HepG2 (cell line): Measurements from ENCODE around the gene SIAE. TPM values are rescaled to one million over a fixed set of nuclear protein-coding genes. Genes with fewer than 3 reads are reported as not detected.

Experiments
- ATAC-seq: fragments of 200-7000 bp; cut with Tn5 transposase; 3 replicates; pipeline ENCODE4 v1.9.1; 2020; ENCODE audit warnings: mild to moderate bottlenecking, moderate library complexity
- BruUV-seq: library from RNA; stranded (reverse); fragments of 400-500 nt; replicated peaks from 2 replicates; lab custom pipeline; 2021; lab: Mats Ljungman, UMichigan
- CTCF ChIA-PET: fragments of 300-600 bp; formaldehyde crosslinking; extraction: SDS; loops from one replicate; lab custom pipeline; 2021; ENCODE audit warnings: low total read pairs, inconsistent platforms, low intra/inter-chr PET ratio; lab: Yijun Ruan, JAX
- POLR2A ChIA-PET: fragments of 350-600 bp; sonication (Branson Sonifier 250); formaldehyde crosslinking; loops from one replicate; lab custom pipeline; 2020; ENCODE audit warnings: antibody characterized with exemption, inconsistent platforms; lab: Yijun Ruan, JAX
- DNase-seq: peaks from one replicate; pipeline ENCODE4 v3.0.0-alpha.2; 2015; ENCODE audit warnings: low spot score
- FAIRE-seq: peaks from 3 replicates; lab custom pipeline; 2011; peaks lifted over from hg19 to GRCh38; lab: Jason Lieb, UNC
- H2AFZ ChIP-seq: one replicate; pipeline ENCODE4 v1.6.1; 2011; ENCODE audit warnings: low read length, inconsistent platforms
- H3K27ac ChIP-seq: fragments of 300-600 bp; 3 replicates; pipeline ENCODE4 v1.8.0; 2011; ENCODE audit warnings: mixed run types, mild to moderate bottlenecking, mixed read lengths, low read length, inconsistent platforms; ENCODE audit not compliant: insufficient read depth; ENCODE audit errors: extremely low read length
- H3K27me3 ChIP-seq, 2 experiments: fragments of 200-600 bp in 1 of 2; 2 replicates in 1 of 2; 3 replicates in 1 of 2; pipeline versions ENCODE4 v1.6.0 to v1.8.0; 2011; ENCODE audit warnings: low read length in 2 of 2, mild to moderate bottlenecking in 2 of 2, moderate library complexity in 2 of 2, inconsistent platforms in 1 of 2; ENCODE audit not compliant: insufficient read depth in 2 of 2, control insufficient read depth in 1 of 2
- H3K36me3 ChIP-seq, 2 experiments: fragments of 200-600 bp in 1 of 2; replicated peaks in 1 of 2; 2 replicates in 1 of 2; 3 replicates in 1 of 2; pipeline versions ENCODE4 v1.5.1 to v1.8.0; 2011; ENCODE audit warnings: low read length in 2 of 2, inconsistent platforms in 1 of 2; ENCODE audit not compliant: insufficient read depth in 2 of 2, control insufficient read depth in 1 of 2
- H3K4me1 ChIP-seq: 2 replicates; pipeline ENCODE4 v1.5.1; 2012; ENCODE audit warnings: low read length, inconsistent platforms; ENCODE audit not compliant: insufficient read depth
- H3K4me2 ChIP-seq: 2 replicates; pipeline ENCODE4 v1.6.0; 2011; ENCODE audit warnings: low read depth, low read length, inconsistent platforms
- H3K4me3 ChIP-seq, 3 experiments: fragments of 200-600 bp in 1 of 3; sonication (generic), shearing (Covaris generic) in 1 of 3; replicated peaks in 1 of 3; 2 replicates each; pipeline ENCODE4 v1.5.1; 2011 to 2016; ENCODE audit warnings: low read length in 3 of 3, inconsistent platforms in 2 of 3, low read depth in 2 of 3, mild to moderate bottlenecking in 2 of 3, control low read depth in 1 of 3, mixed read lengths in 1 of 3; ENCODE audit not compliant: insufficient read depth in 1 of 3
- H3K79me2 ChIP-seq: one replicate; pipeline ENCODE4 v1.6.1; 2011; ENCODE audit warnings: low read length, inconsistent platforms; ENCODE audit not compliant: insufficient read depth
- H3K9ac ChIP-seq: 2 replicates; pipeline ENCODE4 v1.6.0; 2011; ENCODE audit warnings: mild to moderate bottlenecking, low read depth, low read length, inconsistent platforms; ENCODE audit not compliant: insufficient read depth
- H3K9me3 ChIP-seq: 2 replicates; pipeline ENCODE4 v1.5.1; 2012; ENCODE audit warnings: mild to moderate bottlenecking, low read length
- H4K20me1 ChIP-seq: 2 replicates; pipeline ENCODE4 v1.6.0; 2011; ENCODE audit warnings: inconsistent platforms, mild to moderate bottlenecking, low read length, moderate library complexity; ENCODE audit not compliant: insufficient read depth
- BATF2 ChIP-seq: sonication (generic); formaldehyde crosslinking; IDR thresholded peaks from 2 replicates; pipeline ENCODE4 v1.8.0; 2022; ENCODE audit warnings: mild to moderate bottlenecking, missing genetic modification reagents, moderate library complexity
- CEBPB ChIP-seq: IDR thresholded peaks from 2 replicates; pipeline ENCODE4 v1.6.1; 2011; ENCODE audit warnings: low read depth, low read length, improper control_type of control experiment, borderline replicate concordance
- ETV5 ChIP-seq: IDR thresholded peaks from 2 replicates; pipeline ENCODE4 v1.6.1; 2018; ENCODE audit warnings: missing biosample characterization, missing genetic modification reagents, inconsistent platforms, borderline replicate concordance
- KDM4B ChIP-seq: sonication (generic); formaldehyde crosslinking; IDR thresholded peaks from 2 replicates; pipeline ENCODE4 v1.4.0; 2020; ENCODE audit warnings: missing genetic modification reagents
- POLR2AphosphoS2 ChIP-seq: IDR thresholded peaks from 2 replicates; pipeline ENCODE4 v1.6.1; 2011; ENCODE audit warnings: low read depth, low read length, improper control_type of control experiment
- ZFP41 ChIP-seq: sonication (generic); formaldehyde crosslinking; IDR thresholded peaks from 2 replicates; pipeline ENCODE4 v1.4.0; 2020; ENCODE audit warnings: mild to moderate bottlenecking, missing genetic modification reagents, borderline replicate concordance
- ZNF253 ChIP-seq: sonication (generic); formaldehyde crosslinking; IDR thresholded peaks from 2 replicates; pipeline ENCODE4 v1.8.0; 2022; ENCODE audit warnings: mild to moderate bottlenecking, missing genetic modification reagents, borderline replicate concordance
- ZNF740 ChIP-seq: sonication (generic); formaldehyde crosslinking; IDR thresholded peaks from 2 replicates; pipeline ENCODE4 v1.4.0; 2020; ENCODE audit warnings: missing genetic modification reagents
- ZNF746 ChIP-seq: sonication (generic); formaldehyde crosslinking; IDR thresholded peaks from 2 replicates; pipeline ENCODE4 v1.8.0; 2022; ENCODE audit warnings: mild to moderate bottlenecking, missing genetic modification reagents
- ZNF75D ChIP-seq: sonication (generic); formaldehyde crosslinking; IDR thresholded peaks from 2 replicates; pipeline ENCODE4 v1.8.1; 2023; ENCODE audit warnings: missing genetic modification reagents, mild to moderate bottlenecking, borderline replicate concordance
- WGBS: methylation state at CpG from one replicate; pipeline ENCODE4 v1.1.6; 2017; ENCODE audit warnings: low lambda C conversion rate; 5-methylcytosine and 5-hydroxymethylcytosine counted together
- in situ Hi-C: cut with HindIII; loops from 2 replicates; pipeline ENCODE4 v1.10.0; 2017; ENCODE audit warnings: low pct_unique_long_range_greater_than_20kb; ENCODE audit not compliant: extremely low pct_ligation_motif_present
- intact Hi-C: fragments of 100-400 bp; cut with micrococcal nuclease; formaldehyde crosslinking; loops from one replicate; pipeline ENCODE4 v1.10.0; 2022; ENCODE audit not compliant: unreplicated experiment
- polyA plus RNA-seq, 8 experiments: library from polyadenylated mRNA; depleted of rRNA in 3 of 8; stranded (reverse) in 7 of 8; unstranded in 1 of 8; fragments of >200 nt; fragmentation: Illumina TruSeq in 4 of 8; extraction: Trizol in 4 of 8; gene quantifications; 2 replicates each; pipeline versions ENCODE4 v1.2.1 to v1.2.3, GENCODE V29; 2011 to 2016; ENCODE audit warnings: low read depth in 4 of 8, missing spikeins in 1 of 8, mixed read lengths in 1 of 8; ENCODE audit not compliant: insufficient read depth in 1 of 8
- total RNA-seq, 5 experiments: library from RNA; depleted of rRNA; stranded (reverse); fragments of >200 nt; fragmentation: Illumina TruSeq; extraction: Trizol; gene quantifications; 2 replicates each; pipeline ENCODE4 v1.2.3, GENCODE V29; 2016; ENCODE audit warnings: low read depth in 1 of 5
- TF ChIP-seq, protein P1 (sequence below): sonication (generic); formaldehyde crosslinking; IDR thresholded peaks from 2 replicates; pipeline ENCODE4 v1.4.0; 2020; ENCODE audit warnings: missing genetic modification reagents
- TF ChIP-seq, protein P2 (sequence below): sonication (generic); formaldehyde crosslinking; IDR thresholded peaks from 2 replicates; pipeline ENCODE4 v1.4.0; 2020; ENCODE audit warnings: mild to moderate bottlenecking, missing genetic modification reagents

The SIAE gene
- total and polyA plus RNA-seq, 2 of the 13 experiments (the other 11 are each of a cell fraction or from before 2014, with no cell fraction given): 7.0 to 22.4 TPM

GRCh38 chr11:124674571-124674970 lies 1.0 kb upstream of the SIAE start:
- POLR2A ChIA-PET: interaction anchor here (1.9 kb wide), 1 partner anchor 72 kb away, joined by 26 read pairs; no protein-coding TSS in a partner anchor
- Histone ChIP-seq H2AFZ (peak overlapping the region; percentile 32), H3K4me3 (peak overlapping the region; percentile 73 to 99 (median 99); a peak in 4 of 6 replicates), H3K79me2 (no peaks in the 10 kb centered on the region), H3K9me3 (no peaks in the 10 kb centered on the region)
- DNase-seq: no peak
- 88% methylated on average over 5 of the region's 5 CpGs for WGBS
- TF ChIP-seq, protein P1, sequence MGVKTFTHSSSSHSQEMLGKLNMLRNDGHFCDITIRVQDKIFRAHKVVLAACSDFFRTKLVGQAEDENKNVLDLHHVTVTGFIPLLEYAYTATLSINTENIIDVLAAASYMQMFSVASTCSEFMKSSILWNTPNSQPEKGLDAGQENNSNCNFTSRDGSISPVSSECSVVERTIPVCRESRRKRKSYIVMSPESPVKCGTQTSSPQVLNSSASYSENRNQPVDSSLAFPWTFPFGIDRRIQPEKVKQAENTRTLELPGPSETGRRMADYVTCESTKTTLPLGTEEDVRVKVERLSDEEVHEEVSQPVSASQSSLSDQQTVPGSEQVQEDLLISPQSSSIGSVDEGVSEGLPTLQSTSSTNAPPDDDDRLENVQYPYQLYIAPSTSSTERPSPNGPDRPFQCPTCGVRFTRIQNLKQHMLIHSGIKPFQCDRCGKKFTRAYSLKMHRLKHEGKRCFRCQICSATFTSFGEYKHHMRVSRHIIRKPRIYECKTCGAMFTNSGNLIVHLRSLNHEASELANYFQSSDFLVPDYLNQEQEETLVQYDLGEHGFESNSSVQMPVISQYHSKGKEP (CRISPR knock-in tag): no peak
- peak; percentile 34; the same call in 1 of the 2 replicates for TF ChIP-seq CEBPB
- no peak for TF ChIP-seq ETV5 (CRISPR knock-in tag)
- no peak for TF ChIP-seq ZNF75D (CRISPR knock-in tag)
- TF ChIP-seq, all 625 proteins: peak for 1
- ATAC-seq (no peak), FAIRE-seq (no peak)
- peak overlapping the region; percentile 74 for H3K27ac ChIP-seq
- no peaks in the 10 kb centered on the region for H3K36me3 ChIP-seq
- H4K20me1 ChIP-seq: no peaks in the 10 kb centered on the region
- peak overlapping the region; percentile 82 for H3K4me2 ChIP-seq
- peak overlapping the region; percentile 91; the same call in 1 of the 2 replicates for H3K9ac ChIP-seq
- H3K4me1 ChIP-seq: peaks cover 19% of the 10 kb centered on the region
- no TSS peak for BruUV-seq
- CTCF ChIA-PET: no interaction called here
- H3K27me3 ChIP-seq: no peaks in the 10 kb centered on the region; a peak in 1 of 5 replicates
- in situ Hi-C loops (loop anchor here (5.0 to 10.0 kb wide), 3 partner anchors 88 to 190 kb away; partner anchors contain the start of genes ESAM and ROBO3), intact Hi-C loops (no loop called here)

DNA sequence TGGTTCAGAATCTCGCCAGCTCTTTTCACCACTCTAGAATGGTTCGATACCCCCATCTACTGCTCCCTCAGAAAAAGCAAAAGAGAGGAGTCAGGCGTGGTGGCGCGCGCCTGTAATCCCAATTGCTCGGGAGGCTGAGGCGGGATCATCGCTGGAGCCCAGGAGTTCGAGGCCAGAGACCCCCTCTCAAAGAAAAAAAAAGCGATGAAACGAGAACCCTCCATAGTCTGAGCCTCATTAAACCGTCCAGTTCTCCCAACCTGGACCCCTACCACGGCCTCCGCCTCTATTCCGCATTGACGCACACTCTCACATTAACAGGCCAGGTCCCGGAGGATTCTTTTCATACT lies 604 bp upstream of the SIAE start:
- POLR2A ChIA-PET: interaction anchor here (0.7 to 1.9 kb wide), 9 partner anchors 51 to 437 kb away, joined by 3 to 26 read pairs (median 7); partner anchors contain the start of genes MSANTD2, TBRG1, TMEM218 and VSIG2
- no TSS peak for BruUV-seq

More for the DNA sequence above, 604 bp upstream of the SIAE start:
- Histone ChIP-seq H3K9me3 (no peaks in the 10 kb centered on the region), H3K27me3 (no peaks in the 10 kb centered on the region; a peak in 1 of 5 replicates), H2AFZ (peak overlapping the region; percentile 32), H3K27ac (peak overlapping the region; percentile 74), H3K36me3 (no peaks in the 10 kb centered on the region), H3K4me1 (peaks cover 19% of the 10 kb centered on the region), H3K79me2 (no peaks in the 10 kb centered on the region), H3K4me3 (peak overlapping the region; percentile 73 to 99 (median 99)), H3K4me2 (peak overlapping the region; percentile 82), H4K20me1 (no peaks in the 10 kb centered on the region), H3K9ac (peak overlapping the region; percentile 91)
- WGBS: 52% methylated on average over 17 of the region's 18 CpGs
- no peak for FAIRE-seq
- in situ Hi-C loops: loop anchor here (5.0 to 10.0 kb wide), 3 partner anchors 88 to 191 kb away; partner anchors contain the start of genes ESAM and ROBO3
- intact Hi-C loops: no loop called here
- ATAC-seq: no peak
- CTCF ChIA-PET: no interaction called here
- no peak for DNase-seq
- TF ChIP-seq, protein P2, sequence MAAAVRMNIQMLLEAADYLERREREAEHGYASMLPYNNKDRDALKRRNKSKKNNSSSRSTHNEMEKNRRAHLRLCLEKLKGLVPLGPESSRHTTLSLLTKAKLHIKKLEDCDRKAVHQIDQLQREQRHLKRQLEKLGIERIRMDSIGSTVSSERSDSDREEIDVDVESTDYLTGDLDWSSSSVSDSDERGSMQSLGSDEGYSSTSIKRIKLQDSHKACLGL (CRISPR knock-in tag): no peak
- TF ChIP-seq ZFP41 (no peak), BATF2 (CRISPR knock-in tag) (no peak), ZNF746 (no peak), KDM4B (CRISPR knock-in tag) (no peak), POLR2AphosphoS2 (no peak), ZNF740 (CRISPR knock-in tag) (no peak), ZNF253 (no peak)
